UCSD-AML1 (cell line): Measurements from ENCODE around the gene EPRS1.
"Not testable (repeated sequence)": the region's sequence is repeated elsewhere in the genome, so short reads cannot be mapped to it uniquely, and the experiment has no call there.

Experiments
- DNase-seq: peaks from one replicate; lab custom pipeline; 2025; ENCODE audit not compliant: unreplicated experiment; lab: John Stamatoyannopoulos, UW

EPRS1 gene

GRCh38 chr1:220040028-220040596 lies 6.2 kb downstream of the EPRS1 start:
- DNase-seq: no peak

GRCh38 chr1:220038640-220039039 lies 7.7 kb downstream of the EPRS1 start:
- DNase-seq: no peak

- DNase-seq: not testable (repeated sequence)
These were observed 8.5 kb downstream of the EPRS1 start for GRCh38 chr1:220037810-220038209.

- DNase-seq: no peak
These were observed 13.4 kb downstream of the EPRS1 start for GRCh38 chr1:220032911-220033310.

GRCh38 chr1:220031287-220031686 lies 15.0 kb downstream of the EPRS1 start:
- DNase-seq: no peak

- no peak for DNase-seq
These were observed 17.9 kb downstream of the EPRS1 start for GRCh38 chr1:220028346-220028895.

- DNase-seq: no peak
These were observed 27.2 kb downstream of the EPRS1 start for GRCh38 chr1:220019071-220019470.

GRCh38 chr1:220013497-220013896 lies 32.8 kb downstream of the EPRS1 start:
- no peak for DNase-seq

- no peak for DNase-seq
These were observed 34.0 kb downstream of the EPRS1 start for GRCh38 chr1:220012259-220012658.

- DNase-seq: no peak
These were observed 34.7 kb downstream of the EPRS1 start for GRCh38 chr1:220011620-220012019.

GRCh38 chr1:220007438-220007837 lies 38.9 kb downstream of the EPRS1 start:
- no peak for DNase-seq

- no peak for DNase-seq
These were observed 40.8 kb downstream of the EPRS1 start for GRCh38 chr1:220005489-220005888.

GRCh38 chr1:220003610-220004299 lies 42.5 kb downstream of the EPRS1 start:
- DNase-seq: no peak

- DNase-seq: no peak
These were observed 43.3 kb downstream of the EPRS1 start for GRCh38 chr1:220003015-220003414.

GRCh38 chr1:220001095-220001501 lies 45.2 kb downstream of the EPRS1 start:
- DNase-seq: no peak

GRCh38 chr1:219999821-220000220 lies 46.5 kb downstream of the EPRS1 start:
- no peak for DNase-seq
